ENCODE results near the gene TK1. TPM values are rescaled to one million over a fixed set of nuclear protein-coding genes. Genes with fewer than 3 reads are reported as not detected.
"Not testable (repeated sequence)": the region's sequence is repeated elsewhere in the genome, so short reads cannot be mapped to it uniquely, and the experiment has no call there.

The TK1 gene
- total RNA-seq, 1 donor from 2014 or later = 12.0 TPM

GRCh38 chr17:78143214-78144146 is 43.4 kb downstream of the TK1 start:
- Histone ChIP-seq H3K36me3 (ENCODE audit: control insufficient read depth in 3 of 3, insufficient read depth in 3 of 3, low read length in 3 of 3) (no peaks in the 10 kb centered on the region), H3K27ac (ENCODE audit: low read depth, low read length) (no peak overlapping the region), H3K9me3 (ENCODE audit: control insufficient read depth in 3 of 3, low read length in 3 of 3) (no peaks in the 10 kb centered on the region)

GRCh38 chr17:78142119-78142861 is 44.6 kb downstream of the TK1 start:
- Histone ChIP-seq H3K9me3 (ENCODE audit: control insufficient read depth in 3 of 3, low read length in 3 of 3) (no peaks in the 10 kb centered on the region), H3K27ac (ENCODE audit: low read depth, low read length) (no peak overlapping the region), H3K9ac (ENCODE audit: low read depth in 1 of 3, low read length in 3 of 3) (no peak overlapping the region), H3K4me1 (ENCODE audit: control insufficient read depth in 3 of 3, insufficient read depth in 3 of 3, low read length in 3 of 3) (peaks cover 24 to 41% (median 28%) of the 10 kb centered on the region in 3 donors), H3K27me3 (ENCODE audit: control insufficient read depth in 3 of 3, insufficient read depth in 3 of 3, low read length in 3 of 3) (peaks cover 0 to 3% (median 0%) of the 10 kb centered on the region in 3 donors), H3K36me3 (ENCODE audit: control insufficient read depth in 3 of 3, insufficient read depth in 3 of 3, low read length in 3 of 3) (no peaks in the 10 kb centered on the region), H3K4me3 (ENCODE audit: low read length in 3 of 3) (no peak overlapping the region)

More at GRCh38 chr17:78143214-78144146, 43.4 kb downstream of the TK1 start:
- Histone ChIP-seq H3K27me3 (ENCODE audit: control insufficient read depth in 3 of 3, insufficient read depth in 3 of 3, low read length in 3 of 3) (peaks cover 0 to 3% (median 0%) of the 10 kb centered on the region in 3 donors), H3K4me1 (ENCODE audit: control insufficient read depth in 3 of 3, insufficient read depth in 3 of 3, low read length in 3 of 3) (peaks cover 24 to 41% (median 28%) of the 10 kb centered on the region in 3 donors), H3K4me3 (ENCODE audit: low read length in 3 of 3) (no peak overlapping the region), H3K9ac (ENCODE audit: low read depth in 1 of 3, low read length in 3 of 3) (peak overlapping the region in 1 of 3 donors; percentile 60)

- Histone ChIP-seq H3K27me3 (ENCODE audit: control insufficient read depth in 3 of 3, insufficient read depth in 3 of 3, low read length in 3 of 3) (peaks cover 0 to 1% (median 0%) of the 10 kb centered on the region in 3 donors), H3K9ac (ENCODE audit: low read depth in 1 of 3, low read length in 3 of 3) (no peak overlapping the region), H3K4me3 (ENCODE audit: low read length in 3 of 3) (no peak overlapping the region), H3K27ac (ENCODE audit: low read depth, low read length) (no peak overlapping the region), H3K36me3 (ENCODE audit: control insufficient read depth in 3 of 3, insufficient read depth in 3 of 3, low read length in 3 of 3) (no peaks in the 10 kb centered on the region), H3K9me3 (ENCODE audit: control insufficient read depth in 3 of 3, low read length in 3 of 3) (no peaks in the 10 kb centered on the region), H3K4me1 (ENCODE audit: control insufficient read depth in 3 of 3, insufficient read depth in 3 of 3, low read length in 3 of 3) (peaks cover 24 to 39% (median 28%) of the 10 kb centered on the region in 3 donors)
These were observed 45.3 kb downstream of the TK1 start for GRCh38 chr17:78141437-78142118.

GRCh38 chr17:78140169-78141051 is 46.4 kb downstream of the TK1 start:
- H3K4me3 ChIP-seq (ENCODE audit: low read length in 3 of 3) = peak overlapping the region in 1 of 3 donors; percentile 35
- peaks cover 22 to 36% (median 27%) of the 10 kb centered on the region in 3 donors for H3K4me1 ChIP-seq (ENCODE audit: control insufficient read depth in 3 of 3, insufficient read depth in 3 of 3, low read length in 3 of 3)
- no peaks in the 10 kb centered on the region for H3K36me3 ChIP-seq (ENCODE audit: control insufficient read depth in 3 of 3, insufficient read depth in 3 of 3, low read length in 3 of 3)
- H3K27ac ChIP-seq (ENCODE audit: low read depth, low read length) = no peak overlapping the region
- H3K9me3 ChIP-seq (ENCODE audit: control insufficient read depth in 3 of 3, low read length in 3 of 3) = no peaks in the 10 kb centered on the region
- H3K9ac ChIP-seq (ENCODE audit: low read depth in 1 of 3, low read length in 3 of 3) = peak overlapping the region in 2 of 3 donors; percentile 38 to 40
- H3K27me3 ChIP-seq (ENCODE audit: control insufficient read depth in 3 of 3, insufficient read depth in 3 of 3, low read length in 3 of 3) = no peaks in the 10 kb centered on the region

GRCh38 chr17:78139861-78140168 is 47.0 kb downstream of the TK1 start:
- not testable (repeated sequence) for H3K27me3 ChIP-seq (ENCODE audit: control insufficient read depth in 3 of 3, insufficient read depth in 3 of 3, low read length in 3 of 3); H3K9me3 ChIP-seq (ENCODE audit: control insufficient read depth in 3 of 3, low read length in 3 of 3); H3K27ac ChIP-seq (ENCODE audit: low read depth, low read length); H3K9ac ChIP-seq (ENCODE audit: low read depth in 1 of 3, low read length in 3 of 3); H3K36me3 ChIP-seq (ENCODE audit: control insufficient read depth in 3 of 3, insufficient read depth in 3 of 3, low read length in 3 of 3); H3K4me3 ChIP-seq (ENCODE audit: low read length in 3 of 3)
- H3K4me1 ChIP-seq (ENCODE audit: control insufficient read depth in 3 of 3, insufficient read depth in 3 of 3, low read length in 3 of 3) = peaks cover 16 to 30% (median 21%) of the 10 kb centered on the region in 3 donors

- Histone ChIP-seq H3K9me3 (ENCODE audit: control insufficient read depth in 3 of 3, low read length in 3 of 3) (no peaks in the 10 kb centered on the region), H3K4me3 (ENCODE audit: low read length in 3 of 3) (no peak overlapping the region), H3K4me1 (ENCODE audit: control insufficient read depth in 3 of 3, insufficient read depth in 3 of 3, low read length in 3 of 3) (peaks cover 5 to 24% (median 12%) of the 10 kb centered on the region in 3 donors), H3K9ac (ENCODE audit: low read depth in 1 of 3, low read length in 3 of 3) (no peak overlapping the region), H3K27ac (ENCODE audit: low read depth, low read length) (no peak overlapping the region), H3K36me3 (ENCODE audit: control insufficient read depth in 3 of 3, insufficient read depth in 3 of 3, low read length in 3 of 3) (no peaks in the 10 kb centered on the region), H3K27me3 (ENCODE audit: control insufficient read depth in 3 of 3, insufficient read depth in 3 of 3, low read length in 3 of 3) (peaks cover 9 to 10% (median 10%) of the 10 kb centered on the region in 3 donors)
These were observed 48.4 kb downstream of the TK1 start for GRCh38 chr17:78138204-78139060.

- H3K4me3 ChIP-seq (ENCODE audit: low read length in 3 of 3) = no peak overlapping the region
- no peak overlapping the region for H3K9ac ChIP-seq (ENCODE audit: low read depth in 1 of 3, low read length in 3 of 3)
- H3K4me1 ChIP-seq (ENCODE audit: control insufficient read depth in 3 of 3, insufficient read depth in 3 of 3, low read length in 3 of 3) = peaks cover 5 to 25% (median 12%) of the 10 kb centered on the region in 3 donors
- no peaks in the 10 kb centered on the region for H3K36me3 ChIP-seq (ENCODE audit: control insufficient read depth in 3 of 3, insufficient read depth in 3 of 3, low read length in 3 of 3)
- peaks cover 9 to 14% (median 10%) of the 10 kb centered on the region in 3 donors for H3K27me3 ChIP-seq (ENCODE audit: control insufficient read depth in 3 of 3, insufficient read depth in 3 of 3, low read length in 3 of 3)
- H3K27ac ChIP-seq (ENCODE audit: low read depth, low read length) = no peak overlapping the region
- H3K9me3 ChIP-seq (ENCODE audit: control insufficient read depth in 3 of 3, low read length in 3 of 3) = no peaks in the 10 kb centered on the region
These were observed 49.3 kb downstream of the TK1 start for GRCh38 chr17:78137392-78138203.

- H3K9me3 ChIP-seq (ENCODE audit: control insufficient read depth in 3 of 3, low read length in 3 of 3) = no peaks in the 10 kb centered on the region
- H3K9ac ChIP-seq (ENCODE audit: low read depth in 1 of 3, low read length in 3 of 3) = no peak overlapping the region
- H3K4me3 ChIP-seq (ENCODE audit: low read length in 3 of 3) = no peak overlapping the region
- peaks cover 15 to 18% (median 16%) of the 10 kb centered on the region in 3 donors for H3K27me3 ChIP-seq (ENCODE audit: control insufficient read depth in 3 of 3, insufficient read depth in 3 of 3, low read length in 3 of 3)
- H3K4me1 ChIP-seq (ENCODE audit: control insufficient read depth in 3 of 3, insufficient read depth in 3 of 3, low read length in 3 of 3) = peaks cover 0 to 25% (median 12%) of the 10 kb centered on the region in 3 donors
- no peak overlapping the region for H3K27ac ChIP-seq (ENCODE audit: low read depth, low read length)
- no peaks in the 10 kb centered on the region for H3K36me3 ChIP-seq (ENCODE audit: control insufficient read depth in 3 of 3, insufficient read depth in 3 of 3, low read length in 3 of 3)
These were observed 50.9 kb downstream of the TK1 start for GRCh38 chr17:78135858-78136500.

Measured in skeletal muscle tissue (tissue), 4 donors.